Muscle of arm (tissue), 14 donors: ENCODE measurements around the gene RAPH1. TPM values are rescaled to one million over a fixed set of nuclear protein-coding genes. Genes with fewer than 3 reads are reported as not detected.

Experiments used
- DNase-seq: peaks from one replicate; pipeline ENCODE4 v3.0.0-alpha.2; 2013
- long read RNA-seq, 11 donors: transcript quantifications; one replicate each; lab custom pipeline, GENCODE V29; 2026
- polyA plus RNA-seq, 12 donors: library from polyadenylated mRNA; unstranded; fragments of 120-200 nt; gene quantifications; one replicate each; pipeline ENCODE4 v1.2.1, GENCODE V29; 2013; ENCODE audit not compliant: insufficient read length in 12 of 12

The RAPH1 gene, protein sequence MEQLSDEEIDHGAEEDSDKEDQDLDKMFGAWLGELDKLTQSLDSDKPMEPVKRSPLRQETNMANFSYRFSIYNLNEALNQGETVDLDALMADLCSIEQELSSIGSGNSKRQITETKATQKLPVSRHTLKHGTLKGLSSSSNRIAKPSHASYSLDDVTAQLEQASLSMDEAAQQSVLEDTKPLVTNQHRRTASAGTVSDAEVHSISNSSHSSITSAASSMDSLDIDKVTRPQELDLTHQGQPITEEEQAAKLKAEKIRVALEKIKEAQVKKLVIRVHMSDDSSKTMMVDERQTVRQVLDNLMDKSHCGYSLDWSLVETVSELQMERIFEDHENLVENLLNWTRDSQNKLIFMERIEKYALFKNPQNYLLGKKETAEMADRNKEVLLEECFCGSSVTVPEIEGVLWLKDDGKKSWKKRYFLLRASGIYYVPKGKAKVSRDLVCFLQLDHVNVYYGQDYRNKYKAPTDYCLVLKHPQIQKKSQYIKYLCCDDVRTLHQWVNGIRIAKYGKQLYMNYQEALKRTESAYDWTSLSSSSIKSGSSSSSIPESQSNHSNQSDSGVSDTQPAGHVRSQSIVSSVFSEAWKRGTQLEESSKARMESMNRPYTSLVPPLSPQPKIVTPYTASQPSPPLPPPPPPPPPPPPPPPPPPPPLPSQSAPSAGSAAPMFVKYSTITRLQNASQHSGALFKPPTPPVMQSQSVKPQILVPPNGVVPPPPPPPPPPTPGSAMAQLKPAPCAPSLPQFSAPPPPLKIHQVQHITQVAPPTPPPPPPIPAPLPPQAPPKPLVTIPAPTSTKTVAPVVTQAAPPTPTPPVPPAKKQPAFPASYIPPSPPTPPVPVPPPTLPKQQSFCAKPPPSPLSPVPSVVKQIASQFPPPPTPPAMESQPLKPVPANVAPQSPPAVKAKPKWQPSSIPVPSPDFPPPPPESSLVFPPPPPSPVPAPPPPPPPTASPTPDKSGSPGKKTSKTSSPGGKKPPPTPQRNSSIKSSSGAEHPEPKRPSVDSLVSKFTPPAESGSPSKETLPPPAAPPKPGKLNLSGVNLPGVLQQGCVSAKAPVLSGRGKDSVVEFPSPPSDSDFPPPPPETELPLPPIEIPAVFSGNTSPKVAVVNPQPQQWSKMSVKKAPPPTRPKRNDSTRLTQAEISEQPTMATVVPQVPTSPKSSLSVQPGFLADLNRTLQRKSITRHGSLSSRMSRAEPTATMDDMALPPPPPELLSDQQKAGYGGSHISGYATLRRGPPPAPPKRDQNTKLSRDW
- 10 to 100 TPM in 11 of 12 donors, not detected in 1; 26.7 to 48.8 (median 35.9) TPM for polyA plus RNA-seq
- long read RNA-seq, donor 1, full-length matches to known transcripts, result 1 of 1 reads
- long read RNA-seq, donor 1, partial matches to known transcripts, result 0 of 1 reads
- long read RNA-seq, donor 1, other reads (novel, unspliced or antisense), result 0 of 1 reads
- long read RNA-seq, donor 2, partial matches to known transcripts, result 14 of 16 reads
- long read RNA-seq, donor 2, other reads (novel, unspliced or antisense), result 0 of 16 reads
- long read RNA-seq, donor 3, full-length matches to known transcripts, result 3 of 3 reads
- long read RNA-seq, donor 3, partial matches to known transcripts, result 0 of 3 reads
- long read RNA-seq, donor 3, other reads (novel, unspliced or antisense), result 0 of 3 reads
- long read RNA-seq, donor 4, full-length matches to known transcripts, result 2 of 2 reads
- long read RNA-seq, donor 4, partial matches to known transcripts, result 0 of 2 reads
- long read RNA-seq, donor 4, other reads (novel, unspliced or antisense), result 0 of 2 reads
- long read RNA-seq, donor 5, full-length matches to known transcripts, result 3 of 3 reads
- long read RNA-seq, donor 5, partial matches to known transcripts, result 0 of 3 reads
- long read RNA-seq, donor 5, other reads (novel, unspliced or antisense), result 0 of 3 reads
- long read RNA-seq, donor 6, full-length matches to known transcripts, result 2 of 2 reads
- long read RNA-seq, donor 6, partial matches to known transcripts, result 0 of 2 reads
- long read RNA-seq, donor 6, other reads (novel, unspliced or antisense), result 0 of 2 reads
- long read RNA-seq, donor 7, result 0 reads
- long read RNA-seq, donor 8, full-length matches to known transcripts, result 3 of 3 reads
- long read RNA-seq, donor 8, partial matches to known transcripts, result 0 of 3 reads
- long read RNA-seq, donor 8, other reads (novel, unspliced or antisense), result 0 of 3 reads
- long read RNA-seq, donor 9, partial matches to known transcripts, result 0 of 1 reads
- long read RNA-seq, donor 9, other reads (novel, unspliced or antisense), result 0 of 1 reads
- long read RNA-seq, donor 10, full-length matches to known transcripts, result 3 of 3 reads
- long read RNA-seq, donor 10, partial matches to known transcripts, result 0 of 3 reads
- long read RNA-seq, donor 10, other reads (novel, unspliced or antisense), result 0 of 3 reads
- long read RNA-seq, donor 11, full-length matches to known transcripts, result 2 of 16 reads
- long read RNA-seq, donor 11, partial matches to known transcripts, result 14 of 16 reads
- long read RNA-seq, donor 11, other reads (novel, unspliced or antisense), result 0 of 16 reads

DNA sequence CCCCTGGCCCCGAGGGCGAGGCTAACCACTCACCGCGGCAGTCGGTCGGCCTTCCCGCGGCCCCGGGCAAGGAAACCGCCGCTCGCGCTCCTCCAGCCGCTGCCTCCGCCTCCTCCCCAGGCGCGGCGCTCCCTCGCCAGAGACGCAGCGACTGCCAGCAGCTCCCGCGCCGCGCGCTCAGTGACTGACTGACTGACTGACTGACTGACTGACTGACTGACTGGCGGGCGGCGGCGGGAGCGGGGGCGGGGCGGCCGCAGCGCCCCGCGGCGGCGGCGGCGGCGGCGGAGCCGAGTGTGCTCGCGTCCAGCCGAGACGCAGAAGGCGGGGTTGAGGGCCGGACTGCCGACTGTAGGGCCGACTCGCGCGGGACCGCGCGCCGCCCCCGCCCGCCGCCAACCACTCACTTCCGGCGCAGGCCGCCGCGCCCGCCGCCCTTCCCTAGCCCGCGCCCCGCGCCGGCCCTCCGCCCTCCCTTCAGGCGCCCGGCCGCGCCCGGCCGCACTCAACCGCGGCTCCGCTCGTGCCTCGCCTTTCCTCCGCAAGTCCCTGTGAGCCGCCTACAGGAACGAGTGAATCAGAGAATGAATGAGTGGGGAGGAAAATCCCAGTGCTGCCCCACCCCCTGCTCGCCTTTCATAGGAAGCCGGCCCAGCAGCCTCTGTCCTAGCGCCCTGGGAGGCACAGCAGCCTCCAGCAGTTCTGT is at the start of gene RAPH1:
RAPH1 (minus strand) TSS at position 224 of the 706 bp plus-strand sequence. CDS start 39,948 bp downstream, outside the sequence.
- DNase-seq, result peak; percentile 77

DNA sequence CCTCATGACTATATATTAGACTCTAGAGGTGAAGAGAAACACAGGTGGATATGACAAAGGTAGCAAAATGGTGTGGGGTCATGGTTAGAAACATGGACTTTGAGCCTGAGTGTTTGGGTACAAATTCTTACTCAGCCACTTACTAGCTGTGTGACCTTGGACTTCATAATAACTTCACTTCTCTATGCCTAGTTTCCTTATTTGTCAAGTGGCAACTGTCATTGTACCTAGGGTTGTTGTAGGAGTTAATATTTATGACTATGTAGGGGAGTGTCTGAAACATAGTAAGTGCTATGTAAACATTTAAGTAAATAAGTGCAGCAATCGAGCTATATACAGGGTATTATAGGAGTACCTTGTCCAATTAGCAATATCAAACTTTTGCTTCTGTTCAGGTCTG is 49.7 kb upstream of the RAPH1 start:
- DNase-seq, result no peak

DNA sequence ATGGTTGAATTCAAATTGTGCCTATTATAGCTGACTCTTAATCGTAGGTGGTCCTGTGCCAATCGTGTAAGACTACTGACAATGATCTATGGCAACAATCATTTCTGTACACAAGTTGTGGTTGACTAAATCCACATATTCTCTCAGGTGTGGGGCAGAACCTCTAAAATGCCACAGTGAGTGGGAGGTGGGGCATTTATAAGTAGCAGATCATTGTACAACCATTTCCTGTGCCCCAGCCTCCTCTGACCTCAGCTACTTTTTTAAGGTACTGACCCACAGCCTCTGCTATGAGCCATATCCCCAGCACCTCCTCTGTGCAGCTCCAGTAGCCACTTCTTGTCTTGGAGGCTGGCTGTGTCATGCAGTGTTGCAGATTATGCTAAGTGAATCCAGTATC is 48.6 kb upstream of the RAPH1 start:
- DNase-seq, result no peak

DNA sequence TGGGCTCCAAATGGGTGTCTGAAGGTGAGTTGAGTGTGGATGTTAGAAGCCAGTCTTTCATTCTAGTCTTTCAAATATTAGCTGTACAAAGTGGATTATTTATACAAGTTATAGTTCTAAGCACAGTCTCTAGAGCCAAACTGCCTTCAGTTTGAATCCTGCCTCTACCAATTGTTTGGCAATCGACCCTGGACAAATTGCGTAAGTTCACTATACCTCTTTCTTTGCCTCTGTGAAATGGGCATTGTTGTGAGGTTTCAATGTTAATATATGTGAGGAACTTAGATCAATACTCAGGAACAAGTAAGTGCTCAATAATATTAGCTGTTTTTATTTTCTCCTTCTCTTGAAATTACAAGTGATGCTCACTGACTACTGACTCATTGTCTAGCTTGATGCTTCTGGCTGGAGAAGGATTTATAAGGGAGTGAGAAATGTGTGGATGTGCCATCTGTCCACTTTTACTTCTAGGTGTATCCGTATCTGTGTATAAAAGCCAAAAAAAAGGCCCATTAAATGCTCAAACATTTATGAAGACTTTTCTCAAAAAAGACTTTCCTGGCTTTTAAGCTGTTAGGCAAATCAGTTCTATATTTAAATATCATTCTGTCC is 48.1 kb upstream of the RAPH1 start:
- DNase-seq, result no peak

DNA sequence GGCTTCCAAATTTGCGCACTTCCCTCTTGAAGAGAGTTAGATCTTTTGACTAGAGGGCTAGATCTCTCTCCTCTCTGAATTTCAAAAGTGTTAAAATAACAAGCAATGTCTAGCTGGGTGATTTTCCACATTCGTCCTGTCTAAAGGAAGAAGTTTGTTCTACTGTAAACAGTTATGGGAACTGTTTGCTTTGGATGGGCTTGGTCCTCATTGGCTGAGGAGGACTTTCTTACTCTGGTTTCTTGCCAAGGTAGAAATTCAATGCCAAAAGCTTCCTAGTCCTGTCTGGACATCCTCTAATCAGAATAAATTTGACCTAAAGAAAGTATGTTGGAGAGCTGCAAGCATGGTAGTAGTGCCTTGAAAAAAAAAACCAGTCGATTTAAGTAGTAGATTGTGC is 47.4 kb upstream of the RAPH1 start:
- DNase-seq, result peak; percentile 44

DNA sequence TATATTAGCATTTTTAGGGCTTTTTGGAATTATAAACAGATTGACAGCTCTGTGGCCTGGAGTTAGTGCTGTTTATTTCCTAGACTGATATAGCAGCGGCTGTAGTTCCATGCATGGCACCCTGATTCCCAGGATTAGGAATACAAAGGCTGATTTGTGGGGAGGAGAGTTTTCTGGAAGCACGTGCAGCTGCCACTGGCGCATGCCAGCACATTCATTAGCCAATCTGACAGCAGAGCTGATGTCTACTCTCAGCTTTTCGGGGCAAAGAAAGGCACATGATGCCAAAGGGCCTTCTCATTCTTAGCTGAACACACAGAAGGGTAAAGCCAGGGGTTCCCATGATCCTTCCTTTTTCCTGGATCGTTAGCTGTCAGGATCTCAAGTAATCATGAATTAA is 45.7 kb upstream of the RAPH1 start:
- DNase-seq, result no peak

DNA sequence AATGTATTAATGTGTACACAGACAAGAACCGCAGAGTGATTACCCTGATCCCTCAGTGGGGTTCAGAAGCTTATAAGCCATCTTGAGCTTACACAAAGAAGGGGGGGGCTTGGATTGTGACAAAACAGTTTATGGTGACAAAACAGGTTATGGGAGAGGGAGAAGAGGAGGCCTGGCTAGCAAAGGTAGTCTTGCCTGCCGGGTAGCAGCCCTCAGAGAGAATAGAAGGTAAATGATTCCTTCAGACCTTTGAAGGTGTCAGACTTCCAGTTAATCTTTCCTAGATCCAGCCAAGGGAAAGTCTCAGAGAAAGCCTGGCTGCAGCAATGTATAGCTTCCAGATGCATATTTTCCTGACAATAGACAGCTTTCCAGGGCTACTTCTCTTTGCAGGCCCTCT is 44.6 kb upstream of the RAPH1 start:
- DNase-seq, result no peak

DNA sequence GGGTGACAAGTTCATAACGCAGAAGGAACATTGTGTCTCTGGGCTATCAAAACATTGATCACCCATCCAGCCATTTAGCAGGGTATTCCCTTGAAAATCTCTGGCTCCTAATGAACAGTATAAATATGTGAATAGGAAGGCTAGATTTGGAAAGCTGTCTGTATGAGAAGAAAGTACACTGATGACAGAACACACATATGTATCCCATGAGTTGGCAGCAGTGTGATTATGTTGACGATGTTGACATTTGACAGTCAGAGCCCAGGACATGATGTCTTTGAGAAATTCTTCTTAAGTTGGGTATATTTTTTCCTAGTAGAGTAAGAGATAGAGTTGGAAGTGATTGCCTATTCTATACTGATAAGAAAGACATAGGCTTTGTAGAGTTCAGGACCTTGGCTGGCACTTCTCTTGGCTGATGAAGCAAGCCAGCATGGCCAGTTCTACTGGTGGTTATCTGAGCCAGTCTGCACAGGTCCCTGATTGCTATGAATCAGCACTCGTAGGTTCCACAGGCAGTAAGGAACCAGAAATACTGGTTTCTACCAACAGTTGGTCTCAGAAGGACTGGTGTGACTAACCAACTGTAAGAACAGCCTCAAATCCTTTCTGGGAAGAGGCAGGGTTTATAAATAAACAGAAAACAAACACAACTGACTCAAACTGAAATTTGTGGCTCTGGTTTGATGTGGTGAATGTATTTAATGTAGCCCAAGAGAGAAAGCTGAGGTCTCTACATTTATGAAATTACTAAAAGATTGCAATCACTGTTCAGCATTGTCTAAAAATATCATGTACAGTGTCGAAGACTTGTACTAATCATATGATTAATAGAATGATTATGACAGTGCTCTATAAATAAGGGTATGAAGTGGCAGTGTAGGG is 43.9 kb upstream of the RAPH1 start:
- DNase-seq, result no peak

DNA sequence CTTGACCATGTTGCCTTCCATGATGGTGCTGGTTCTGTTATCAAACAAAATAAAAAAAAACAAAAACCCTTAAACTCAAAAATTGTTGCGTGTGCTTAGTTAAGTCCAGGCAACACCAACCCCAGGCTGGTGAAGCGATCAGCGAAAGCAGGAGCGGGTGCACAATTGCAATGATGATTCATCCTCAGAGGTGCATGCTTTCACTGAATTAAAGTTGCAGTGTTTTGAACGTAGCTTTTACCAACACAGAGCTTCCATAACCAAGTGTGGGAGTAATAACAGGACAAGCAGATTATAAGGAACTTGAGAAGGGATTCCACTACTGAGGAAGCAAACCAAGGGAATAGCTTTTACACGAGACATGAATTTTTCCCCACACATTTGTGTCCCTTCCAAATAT is 39.7 kb upstream of the RAPH1 start:
- DNase-seq, result no peak

DNA sequence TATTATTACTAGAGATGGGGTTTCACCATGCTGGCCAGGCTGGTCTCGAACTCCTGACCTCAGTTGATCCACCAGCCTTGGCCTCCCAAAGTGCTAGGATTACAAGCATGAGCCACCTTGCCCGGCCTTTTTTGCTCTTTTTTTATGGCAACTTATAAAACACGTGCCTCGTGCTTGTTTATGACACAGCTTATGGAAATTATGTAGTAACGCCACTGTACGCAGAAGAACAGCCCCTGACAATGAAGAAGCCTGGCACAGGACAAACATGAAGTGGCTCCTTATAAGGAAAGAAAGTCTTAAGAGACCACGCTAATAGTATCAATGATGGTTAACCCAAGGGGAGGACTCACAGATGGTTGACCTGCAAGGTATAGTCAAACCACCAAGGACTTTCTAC is 37.2 kb upstream of the RAPH1 start:
- DNase-seq, result no peak

DNA sequence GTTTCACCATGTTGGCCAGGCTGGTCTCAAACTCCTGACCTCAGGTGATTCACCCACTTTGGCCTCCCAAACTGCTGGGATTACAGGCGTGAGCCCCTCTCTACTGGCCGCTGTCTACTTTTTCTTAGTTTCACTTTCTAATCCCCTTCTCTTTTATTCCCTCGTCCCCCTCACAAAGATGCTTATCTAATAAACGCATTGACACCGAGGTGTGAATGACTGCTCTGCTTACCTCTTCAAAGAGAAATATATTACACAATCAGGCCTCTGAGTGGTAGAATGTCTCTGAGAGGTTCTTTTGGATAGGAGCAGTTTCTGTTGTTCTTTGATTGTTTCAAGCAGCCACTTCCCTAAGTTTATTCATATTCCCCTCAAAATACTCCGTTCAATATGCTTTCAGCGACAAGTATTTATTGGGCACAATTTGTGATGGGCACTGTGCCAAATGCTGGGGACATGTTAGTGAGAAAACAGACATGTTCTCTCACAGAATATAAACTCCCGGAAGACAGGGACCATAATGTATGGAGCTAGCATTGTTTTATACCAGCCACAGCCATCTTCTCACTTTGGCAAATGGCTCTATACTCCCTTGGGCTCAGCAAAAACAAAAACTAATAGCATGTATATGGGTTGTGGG is 34.7 kb upstream of the RAPH1 start:
- no peak for DNase-seq

DNA sequence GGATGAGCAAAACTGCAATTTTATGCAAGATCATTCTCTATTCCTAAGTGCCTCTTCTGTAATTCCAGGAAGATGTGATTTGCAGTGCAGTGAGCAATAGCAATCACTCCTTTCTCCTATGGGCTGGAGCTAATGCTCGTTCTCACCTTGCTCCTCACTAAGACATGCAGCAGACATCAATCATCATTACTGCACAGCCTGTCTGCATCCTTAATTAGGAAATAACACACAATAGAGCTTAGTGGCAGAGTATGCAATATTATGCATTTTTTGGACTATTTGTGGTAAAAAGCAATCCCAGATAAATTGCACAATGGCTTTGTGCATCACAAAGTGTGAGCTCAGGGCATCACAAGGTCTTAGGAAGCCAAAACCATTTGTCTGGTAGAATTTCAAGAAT is 32.6 kb upstream of the RAPH1 start:
- no peak for DNase-seq

DNA sequence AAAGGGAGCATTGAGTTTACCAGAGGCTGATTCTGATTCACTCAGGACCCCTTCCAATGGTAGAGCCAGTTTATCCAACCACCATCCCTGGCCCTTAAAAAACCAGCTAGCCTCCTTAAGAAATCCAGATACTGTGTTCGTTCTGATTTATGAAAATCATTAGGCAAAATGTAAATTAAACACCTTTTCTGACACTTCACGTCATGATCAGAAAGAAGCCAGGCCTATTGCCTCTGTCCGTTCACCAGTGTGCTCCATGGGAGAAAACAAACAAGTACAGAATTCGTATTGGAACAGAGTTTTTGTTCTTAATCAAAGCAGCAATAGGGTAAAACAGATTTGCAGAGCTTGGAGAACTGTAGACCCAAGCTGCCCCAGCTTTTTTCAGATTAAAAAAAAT is 31.1 kb upstream of the RAPH1 start:
- DNase-seq, result no peak

DNA sequence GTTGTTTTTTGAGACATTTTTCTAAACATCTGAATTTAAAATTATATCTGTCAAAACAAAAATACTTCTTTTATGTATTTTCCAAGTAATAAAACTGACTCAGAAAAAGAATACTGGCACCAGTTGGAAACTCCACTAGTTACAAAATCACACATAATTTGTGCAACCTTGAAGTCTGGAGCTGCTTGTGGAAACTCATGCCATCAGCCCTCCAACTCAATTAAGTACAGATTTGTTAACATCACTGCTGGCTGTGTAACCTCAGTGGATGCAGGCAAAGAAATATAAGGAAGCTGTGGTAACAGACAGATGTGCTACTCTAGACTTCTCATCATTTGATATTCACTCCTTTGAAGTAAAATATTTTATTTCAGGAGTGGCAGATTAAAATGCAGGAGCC is 30.0 kb upstream of the RAPH1 start:
- DNase-seq, result no peak

DNA sequence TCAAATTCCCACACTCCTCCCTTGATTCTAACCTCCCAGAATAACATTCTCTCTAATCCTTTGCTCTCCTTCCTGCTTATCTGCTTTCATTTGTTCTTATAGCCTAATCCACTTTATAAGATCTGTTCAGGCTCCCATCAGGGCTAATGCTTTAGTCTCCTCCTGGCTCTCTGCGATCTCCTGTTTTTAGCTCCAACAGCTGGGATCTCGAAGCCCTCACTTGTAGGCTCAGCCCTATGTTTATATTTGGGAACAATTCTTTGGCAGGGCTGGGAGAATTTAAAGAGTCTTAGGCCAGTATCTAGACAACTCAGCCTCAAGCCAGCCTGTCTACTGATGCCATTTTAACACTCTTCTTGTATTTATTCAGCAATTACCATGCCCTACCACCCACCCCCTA is 27.2 kb upstream of the RAPH1 start:
- no peak for DNase-seq

DNA sequence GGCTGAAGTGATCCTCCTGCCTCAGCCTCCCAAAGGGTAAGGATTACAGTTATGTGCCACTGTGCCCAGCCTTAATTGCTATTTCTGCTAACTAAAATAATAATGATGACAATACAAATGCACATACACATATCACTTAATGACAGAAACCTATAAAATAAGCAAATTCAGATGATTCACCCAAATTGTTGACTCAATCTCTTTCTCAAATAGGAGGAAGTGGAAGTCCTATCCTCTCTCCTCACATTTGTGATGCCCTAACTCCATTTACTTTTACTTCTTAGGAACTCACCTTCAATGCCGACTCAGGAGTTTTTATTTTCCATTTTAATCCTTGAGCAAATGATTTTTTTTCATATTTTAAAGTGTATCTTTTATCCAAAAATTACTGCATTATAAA is 24.5 kb upstream of the RAPH1 start:
- DNase-seq, result no peak

DNA sequence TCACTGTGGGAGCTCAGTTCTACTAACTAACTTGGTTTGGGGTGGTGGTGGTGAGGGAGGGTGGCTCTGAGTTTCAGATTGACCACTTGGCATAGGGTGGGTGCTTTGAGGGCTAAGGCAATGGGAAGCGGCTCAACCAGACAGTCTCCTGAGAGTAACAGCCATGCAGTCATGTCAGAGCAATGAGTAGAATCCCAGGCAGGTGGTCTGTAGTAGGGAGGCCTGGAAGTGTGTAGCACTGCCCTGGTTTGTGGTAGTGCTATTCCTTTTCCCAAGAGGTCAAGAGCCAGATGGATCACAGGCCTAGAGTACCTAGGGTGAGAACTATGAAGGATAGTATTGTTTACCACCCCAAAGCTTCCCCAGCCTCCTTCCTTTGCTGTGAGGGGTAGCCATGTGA is 18.7 kb upstream of the RAPH1 start:
- DNase-seq, result no peak
